H1 (cell line): ENCODE data around the gene ADGRB3. TPM values are rescaled to one million over a fixed set of nuclear protein-coding genes. Genes with fewer than 3 reads are reported as not detected.
"Not testable (repeated sequence)": the region's sequence is repeated elsewhere in the genome, so short reads cannot be mapped to it uniquely, and the experiment has no call there.

Experiments used
- CTCF ChIA-PET: fragments of 300-600 bp; sonication (Branson Sonifier 250); formaldehyde crosslinking; loops from one replicate; lab custom pipeline; 2021; ENCODE audit not compliant: partially characterized antibody; lab: Charles Lee
- POLR2A ChIA-PET: fragments of 300-600 bp; sonication (Branson Sonifier 250); formaldehyde crosslinking; loops from one replicate; lab custom pipeline; 2021; ENCODE audit warnings: inconsistent platforms; ENCODE audit not compliant: partially characterized antibody; lab: Charles Lee
- DNase-seq, 2 experiments: peaks; one replicate each; pipeline versions ENCODE4 v3.0.0 to v3.0.0-alpha.2; 2010 to 2022; ENCODE audit warnings: low spot score in 2 of 2, low read depth in 1 of 2, mixed read lengths in 1 of 2
- FAIRE-seq: peaks from 2 replicates; lab custom pipeline; 2011; peaks lifted over from hg19 to GRCh38; lab: Jason Lieb, UNC
- H2AFZ ChIP-seq: 2 replicates; pipeline ENCODE4 v1.8.1; 2012; ENCODE audit warnings: low read length, inconsistent platforms
- H2AK5ac ChIP-seq: 2 replicates; pipeline ENCODE4 v1.6.1; 2013; ENCODE audit warnings: low read depth, low read length
- H2BK120ac ChIP-seq: replicated peaks from 2 replicates; pipeline ENCODE3; 2013; ENCODE audit warnings: low read depth, low read length, inconsistent platforms
- H2BK12ac ChIP-seq: 2 replicates; pipeline ENCODE4 v1.6.1; 2013; ENCODE audit warnings: low read depth, low read length
- H2BK15ac ChIP-seq: 2 replicates; pipeline ENCODE4 v1.6.1; 2013; ENCODE audit warnings: low read length
- H2BK20ac ChIP-seq: 2 replicates; pipeline ENCODE4 v1.6.1; 2013; ENCODE audit warnings: low read length
- H2BK5ac ChIP-seq: 2 replicates; pipeline ENCODE4 v1.6.1; 2013; ENCODE audit warnings: low read depth, low read length
- H3K14ac ChIP-seq: 2 replicates; pipeline ENCODE4 v1.6.1; 2013; ENCODE audit warnings: inconsistent platforms; ENCODE audit not compliant: insufficient read length
- H3K18ac ChIP-seq: 2 replicates; pipeline ENCODE4 v1.6.1; 2013; ENCODE audit warnings: low read length; ENCODE audit errors: extremely low read depth
- H3K23ac ChIP-seq: 2 replicates; pipeline ENCODE4 v1.6.1; 2013; ENCODE audit warnings: inconsistent platforms; ENCODE audit not compliant: insufficient read length
- H3K23me2 ChIP-seq: 2 replicates; pipeline ENCODE4 v1.6.1; 2013; ENCODE audit warnings: low read depth, low read length
- H3K27ac ChIP-seq: 2 replicates; pipeline ENCODE4 v1.6.1; 2011; ENCODE audit warnings: low read depth, low read length, inconsistent platforms
- H3K27me3 ChIP-seq, 4 experiments: replicated peaks in 1 of 4; 1 replicate in 1 of 4; 2 replicates in 3 of 4; pipeline versions ENCODE4 v1.6.1 to v1.8.1; 2011 to 2013; ENCODE audit warnings: low read length in 3 of 4, mild to moderate bottlenecking in 3 of 4, inconsistent platforms in 2 of 4, mixed read lengths in 2 of 4, moderate library complexity in 1 of 4; ENCODE audit not compliant: control insufficient read depth in 3 of 4, insufficient read depth in 3 of 4; ENCODE audit errors: extremely low read depth in 1 of 4
- H3K36me3 ChIP-seq, 4 experiments: 2 replicates each; pipeline versions ENCODE4 v1.6.1 to v1.8.1; 2011 to 2013; ENCODE audit warnings: mild to moderate bottlenecking in 4 of 4, low read length in 3 of 4, moderate library complexity in 2 of 4, control low read depth in 1 of 4, inconsistent platforms in 1 of 4; ENCODE audit not compliant: insufficient read depth in 4 of 4, control insufficient read depth in 2 of 4
- H3K4ac ChIP-seq: replicated peaks from 2 replicates; pipeline ENCODE3; 2013; ENCODE audit warnings: low read length, low read depth, mixed read lengths, inconsistent platforms; ENCODE audit not compliant: insufficient read length
- H3K4me1 ChIP-seq, 4 experiments: replicated peaks in 1 of 4; 1 replicate in 1 of 4; 2 replicates in 3 of 4; pipeline versions ENCODE4 v1.6.1 to v1.8.1; 2011 to 2013; ENCODE audit warnings: low read length in 3 of 4, inconsistent platforms in 2 of 4, mixed read lengths in 1 of 4; ENCODE audit not compliant: insufficient read depth in 4 of 4, control insufficient read depth in 3 of 4
- H3K4me2 ChIP-seq, 2 experiments: 2 replicates each; pipeline versions ENCODE4 v1.6.1 to v1.8.1; 2011 to 2013; ENCODE audit warnings: low read depth in 2 of 2, low read length in 2 of 2, control low read depth in 1 of 2, inconsistent platforms in 1 of 2, mild to moderate bottlenecking in 1 of 2; ENCODE audit not compliant: insufficient read depth in 1 of 2
- H3K4me3 ChIP-seq, 4 experiments: fragments of 200-600, 300-600 bp in 1 of 4; sonication (generic), shearing (Covaris generic), sonication (Bioruptor Twin) in 1 of 4; 2 replicates each; pipeline versions ENCODE4 v1.5.1 to v1.8.1; 2011 to 2016; ENCODE audit warnings: low read length in 4 of 4, low read depth in 3 of 4, control low read depth in 2 of 4, inconsistent platforms in 2 of 4, mild to moderate bottlenecking in 2 of 4, mixed read lengths in 1 of 4, moderate library complexity in 1 of 4; ENCODE audit not compliant: insufficient read depth in 2 of 4; ENCODE audit errors: extremely low read depth in 1 of 4
- H3K56ac ChIP-seq: replicated peaks from 2 replicates; pipeline ENCODE3; 2013; ENCODE audit warnings: low read depth, mild to moderate bottlenecking, mixed read lengths, low read length, inconsistent platforms; ENCODE audit not compliant: insufficient read length
- H3K79me1 ChIP-seq: 2 replicates; pipeline ENCODE4 v1.6.1; 2013; ENCODE audit warnings: low read depth, low read length, control low read depth
- H3K79me2 ChIP-seq, 2 experiments: 2 replicates each; pipeline versions ENCODE4 v1.6.1 to v1.8.1; 2012 to 2013; ENCODE audit warnings: low read length in 2 of 2, mild to moderate bottlenecking in 2 of 2, inconsistent platforms in 1 of 2; ENCODE audit not compliant: insufficient read depth in 2 of 2, control insufficient read depth in 1 of 2
- H3K9ac ChIP-seq, 4 experiments: replicated peaks in 1 of 4; 1 replicate in 1 of 4; 2 replicates in 3 of 4; pipeline versions ENCODE4 v1.6.1 to v1.8.1; 2011 to 2013; ENCODE audit warnings: low read depth in 3 of 4, low read length in 3 of 4, control low read depth in 2 of 4, mild to moderate bottlenecking in 2 of 4, moderate library complexity in 2 of 4, inconsistent platforms in 1 of 4; ENCODE audit errors: extremely low read depth in 1 of 4
- H3K9me3 ChIP-seq, 2 experiments: 2 replicates each; pipeline versions ENCODE4 v1.6.1 to v1.8.1; 2012 to 2013; ENCODE audit warnings: mild to moderate bottlenecking in 2 of 2, moderate library complexity in 2 of 2, control low read depth in 1 of 2, inconsistent platforms in 1 of 2, low read depth in 1 of 2, low read length in 1 of 2, mixed read lengths in 1 of 2; ENCODE audit not compliant: insufficient read depth in 2 of 2
- H4K20me1 ChIP-seq, 2 experiments: replicated peaks in 1 of 2; 2 replicates each; pipeline versions ENCODE3 to v1.8.1; 2011 to 2013; ENCODE audit warnings: inconsistent platforms in 2 of 2, low read length in 2 of 2, mild to moderate bottlenecking in 1 of 2; ENCODE audit not compliant: insufficient read depth in 2 of 2, control insufficient read depth in 1 of 2
- H4K5ac ChIP-seq: 2 replicates; pipeline ENCODE4 v1.6.1; 2013; ENCODE audit warnings: low read length, low read depth, mixed read lengths, inconsistent platforms; ENCODE audit not compliant: insufficient read length
- H4K8ac ChIP-seq: 2 replicates; pipeline ENCODE4 v1.8.0; 2013; ENCODE audit warnings: mild to moderate bottlenecking, moderate library complexity, low read length, inconsistent platforms; ENCODE audit not compliant: insufficient read depth; ENCODE audit errors: extremely low read depth
- H4K91ac ChIP-seq: replicated peaks from 2 replicates; pipeline ENCODE3; 2013; ENCODE audit warnings: low read length, mixed read lengths, inconsistent platforms; ENCODE audit not compliant: insufficient read length
- WGBS, 2 experiments: shearing (Covaris generic) in 1 of 2; methylation state at CpG; one replicate each; pipeline versions ENCODE4 v1.1.6 to v1.1.7; 2013 to 2015; ENCODE audit warnings: low lambda C conversion rate in 2 of 2, mixed read lengths in 2 of 2, inconsistent platforms in 1 of 2, low coverage in 1 of 2, missing lambda C conversion rate in 1 of 2; ENCODE audit not compliant: insufficient replicate concordance in 2 of 2, insufficient coverage in 1 of 2, insufficient read length in 1 of 2; ENCODE audit errors: extremely low coverage in 1 of 2, missing lambda C conversion rate in 1 of 2; 5-methylcytosine and 5-hydroxymethylcytosine counted together
- polyA plus RNA-seq, 7 experiments: library from polyadenylated mRNA; depleted of rRNA in 3 of 7; stranded (reverse) in 5 of 7; unstranded in 2 of 7; fragments of >200 nt in 5 of 7; fragments of 200-250 nt in 2 of 7; gene quantifications; 1 replicate in 5 of 7; 2 replicates in 1 of 7; 4 replicates in 1 of 7; pipeline versions ENCODE4 v1.2.1 to v1.2.3, GENCODE V29; 2011 to 2013; ENCODE audit warnings: missing spikeins in 2 of 7, mixed read lengths in 2 of 7
- total RNA-seq: library from RNA; stranded (reverse); fragmentation: NEBNext Ultra II Directional; extraction: Animal tissue kit (Norgen Biotek cat#: 25700); gene quantifications from 2 replicates; pipeline ENCODE4 v1.2.1, GENCODE V29; 2021

ADGRB3 gene
- total and polyA plus RNA-seq, 2 of the 8 experiments (the other 6 are each of a cell fraction or from before 2014, with no cell fraction given) = 0.35 to 1.2 TPM

DNA sequence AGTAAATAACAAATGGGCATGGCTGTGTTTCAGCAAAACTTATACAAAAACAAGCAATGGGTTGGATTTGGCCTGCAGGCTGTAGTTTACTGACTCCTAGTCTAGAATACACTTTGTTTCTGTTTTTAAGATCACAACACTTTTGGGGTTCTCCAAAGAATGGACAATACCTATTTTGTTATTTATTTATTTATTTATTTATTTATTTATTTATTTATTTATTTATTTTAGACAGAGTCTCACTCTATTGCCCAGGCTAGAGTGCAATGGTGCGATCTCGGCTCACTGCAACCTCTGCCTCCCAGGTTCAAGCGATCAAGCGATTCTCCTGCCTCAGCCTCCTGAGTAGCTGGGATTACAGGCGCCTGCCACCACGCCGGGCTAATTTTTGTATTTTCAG, 346.6 kb downstream of the ADGRB3 start:
- not testable (repeated sequence) for H3K27ac ChIP-seq, H3K4me3 ChIP-seq, H3K56ac ChIP-seq, H3K23ac ChIP-seq, H2AK5ac ChIP-seq, H2BK5ac ChIP-seq, DNase-seq, H3K18ac ChIP-seq, H3K4ac ChIP-seq, H4K5ac ChIP-seq, FAIRE-seq, H3K79me2 ChIP-seq, H4K20me1 ChIP-seq, H3K14ac ChIP-seq, H3K23me2 ChIP-seq, H3K9me3 ChIP-seq, H2BK120ac ChIP-seq, H3K4me1 ChIP-seq, H4K91ac ChIP-seq, H2AFZ ChIP-seq, H3K4me2 ChIP-seq, H4K8ac ChIP-seq, H2BK15ac ChIP-seq, H2BK20ac ChIP-seq, H3K36me3 ChIP-seq, H3K9ac ChIP-seq, H3K27me3 ChIP-seq, H2BK12ac ChIP-seq, H3K79me1 ChIP-seq
- ChIA-PET POLR2A (interaction anchor here (0.6 kb wide), 1 partner anchor 1539 kb away, joined by 4 read pairs; no protein-coding TSS in a partner anchor), CTCF (interaction anchor here (1.2 to 1.7 kb wide), 2 partner anchors 10 to 14 kb away, joined by 4 to 5 read pairs; no protein-coding TSS in a partner anchor)
- 89% methylated on average over 7 of the region's 7 CpGs; no CpG with 5 or more reads in 1 of the 2 experiments for WGBS, 2 experiments
